Tibial artery (tissue), 4 donors: ENCODE data around the gene PPP1R16B.
"Not testable (repeated sequence)": the region's sequence is repeated elsewhere in the genome, so short reads cannot be mapped to it uniquely, and the experiment has no call there.

Source experiments
- DNase-seq, 2 donors: peaks; one replicate each; pipeline ENCODE4 v3.0.0-alpha.2; 2019
- H3K27ac ChIP-seq, 2 donors: fragments of 200-600 bp; sonication (generic) in 1 of 2; 1 replicate in 1 of 2; 2 replicates in 1 of 2; pipeline ENCODE4 v1.5.1; 2018 to 2019; ENCODE audit warnings: mild to moderate bottlenecking in 1 of 2
- H3K27me3 ChIP-seq, 2 donors: fragments of 200-600 bp; sonication (generic) in 1 of 2; one replicate each; pipeline versions ENCODE4 v1.5.1 to v1.6.0; 2016 to 2019
- H3K36me3 ChIP-seq, 3 donors: fragments of 200-600 bp; sonication (generic) in 2 of 3; one replicate each; pipeline ENCODE4 v1.5.1; 2016 to 2019; ENCODE audit warnings: mild to moderate bottlenecking in 2 of 3
- H3K4me1 ChIP-seq, 4 donors: fragments of 200-600 bp; sonication (generic) in 2 of 4; 1 replicate in 3 of 4; 2 replicates in 1 of 4; pipeline ENCODE4 v1.5.1; 2016 to 2019
- H3K4me3 ChIP-seq, 2 donors: fragments of 200-600 bp; sonication (generic) in 1 of 2; 1 replicate in 1 of 2; 2 replicates in 1 of 2; pipeline ENCODE4 v1.5.1; 2018 to 2019; ENCODE audit warnings: mild to moderate bottlenecking in 2 of 2
- H3K9me3 ChIP-seq, 3 donors: fragments of 200-600 bp; sonication (generic) in 1 of 3; one replicate each; pipeline ENCODE4 v1.5.1; 2016 to 2019
- CTCF ChIP-seq, 2 experiments: fragments of 200-600 bp in 1 of 2; fragments of 450-650 bp in 1 of 2; IDR thresholded peaks; one replicate each; pipeline ENCODE4 v1.5.1; 2017 to 2019; ENCODE audit warnings: antibody characterized with exemption in 2 of 2, mild to moderate bottlenecking in 1 of 2, moderate library complexity in 1 of 2
- intact Hi-C: fragments of 100-400 bp; cut with DNase I; formaldehyde crosslinking; loops from one replicate; pipeline ENCODE4 v1.15.0; 2023; ENCODE audit warnings: low total_unique reads

Gene PPP1R16B

GRCh38 chr20:38791940-38792339 is 13.6 kb upstream of the PPP1R16B start:
- no peak overlapping the region for H3K4me3 ChIP-seq
- peaks cover 0 to 3% (median 0%) of the 10 kb centered on the region in 3 donors for H3K36me3 ChIP-seq
- no peak for TF ChIP-seq CTCF (IDR thresholded peaks at IDR 0.05)

DNA sequence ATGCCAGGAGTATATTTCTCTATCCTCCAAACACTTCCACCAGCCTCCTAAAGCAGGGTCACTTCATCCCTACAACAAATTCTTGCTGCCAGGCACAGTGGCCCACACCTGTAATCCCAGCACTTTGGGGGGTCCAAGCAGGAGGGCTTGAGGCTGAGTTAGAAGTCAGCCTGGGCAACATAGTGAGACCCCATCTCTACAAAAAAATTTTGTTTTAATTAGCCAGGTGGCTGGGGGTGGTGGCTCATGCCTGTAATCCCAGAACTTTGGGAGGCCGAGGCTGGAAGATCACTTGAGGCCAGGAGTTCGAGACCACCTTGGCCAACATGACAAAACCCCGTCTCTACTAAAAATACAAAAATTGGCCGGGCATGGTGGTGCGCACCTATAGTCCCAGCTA is 11.4 kb upstream of the PPP1R16B start:
- H3K36me3 ChIP-seq, intact Hi-C loops, DNase-seq, H3K4me3 ChIP-seq, H3K4me1 ChIP-seq, H3K27ac ChIP-seq, H3K9me3 ChIP-seq: not testable (repeated sequence)
- peaks cover 0 to 13% of the 10 kb centered on the region in 2 donors for H3K27me3 ChIP-seq

More at GRCh38 chr20:38791940-38792339, 13.6 kb upstream of the PPP1R16B start:
- Histone ChIP-seq H3K9me3 (peaks cover 0 to 6% (median 0%) of the 10 kb centered on the region in 3 donors), H3K4me1 (no peaks in the 10 kb centered on the region), H3K27me3 (peaks cover 0 to 13% of the 10 kb centered on the region in 2 donors), H3K27ac (no peak overlapping the region)
- intact Hi-C loops = no loop called here
- no peak for DNase-seq

GRCh38 chr20:38798266-38798665 is 7.2 kb upstream of the PPP1R16B start:
- H3K4me1 ChIP-seq = no peaks in the 10 kb centered on the region
- TF ChIP-seq CTCF (IDR thresholded peaks at IDR 0.05) = no peak
- DNase-seq = no peak
- H3K36me3 ChIP-seq = no peaks in the 10 kb centered on the region
- no peak overlapping the region for H3K27ac ChIP-seq
- H3K9me3 ChIP-seq = no peaks in the 10 kb centered on the region
- H3K4me3 ChIP-seq = no peak overlapping the region
- peaks cover 0 to 8% of the 10 kb centered on the region in 2 donors for H3K27me3 ChIP-seq
- intact Hi-C loops = no loop called here

DNA sequence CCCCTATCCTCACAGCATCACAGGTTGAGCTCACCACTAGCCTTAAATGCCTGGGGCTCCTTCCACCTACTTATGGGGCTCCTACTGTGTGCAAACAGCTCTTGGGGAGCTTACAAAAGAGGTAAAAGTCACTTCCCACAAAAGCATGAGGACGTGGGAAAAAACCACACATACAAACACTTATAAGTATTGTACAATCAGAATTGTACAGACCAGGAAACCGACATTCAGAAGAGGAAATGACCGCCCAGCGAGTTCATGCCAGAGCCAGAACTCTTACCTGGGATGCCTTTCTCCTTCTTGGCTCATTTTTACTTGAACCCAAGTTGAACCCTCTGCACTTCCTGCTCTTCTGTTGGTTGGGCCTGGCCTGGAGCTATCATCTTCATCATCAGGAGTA is 6.3 kb upstream of the PPP1R16B start:
- Histone ChIP-seq H3K9me3 (no peaks in the 10 kb centered on the region), H3K36me3 (no peaks in the 10 kb centered on the region), H3K27ac (no peak overlapping the region), H3K4me3 (no peak overlapping the region), H3K27me3 (peaks cover 0 to 8% of the 10 kb centered on the region in 2 donors), H3K4me1 (no peaks in the 10 kb centered on the region)
- DNase-seq = no peak
- TF ChIP-seq CTCF (IDR thresholded peaks at IDR 0.05) = no peak
- intact Hi-C loops = no loop called here

DNA sequence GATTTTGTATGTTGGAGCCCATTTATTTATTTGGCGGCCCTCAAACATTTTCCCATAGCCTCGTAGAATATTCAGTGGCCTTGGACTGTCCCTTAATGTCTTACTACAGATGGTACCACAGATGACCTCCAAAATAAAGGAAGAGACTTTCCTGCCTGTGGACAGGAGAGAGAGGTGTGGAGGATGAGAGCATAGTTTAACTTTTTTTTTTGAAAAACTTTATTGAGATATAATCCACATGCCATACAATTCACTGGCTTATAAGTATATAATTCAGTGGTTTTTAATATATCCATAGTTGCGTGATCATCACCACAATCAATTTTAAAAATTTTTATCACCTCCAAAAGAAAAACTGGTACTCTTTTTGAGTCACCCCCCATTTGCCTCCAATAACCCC is 4.6 kb upstream of the PPP1R16B start:
- DNase-seq = no peak
- Histone ChIP-seq H3K36me3 (no peaks in the 10 kb centered on the region), H3K4me1 (peaks cover 5 to 7% (median 5%) of the 10 kb centered on the region in 4 donors), H3K27me3 (peaks cover 0 to 7% of the 10 kb centered on the region in 2 donors), H3K9me3 (no peaks in the 10 kb centered on the region), H3K27ac (no peak overlapping the region), H3K4me3 (no peak overlapping the region)
- TF ChIP-seq CTCF (IDR thresholded peaks at IDR 0.05) = no peak
- intact Hi-C loops = no loop called here

DNA sequence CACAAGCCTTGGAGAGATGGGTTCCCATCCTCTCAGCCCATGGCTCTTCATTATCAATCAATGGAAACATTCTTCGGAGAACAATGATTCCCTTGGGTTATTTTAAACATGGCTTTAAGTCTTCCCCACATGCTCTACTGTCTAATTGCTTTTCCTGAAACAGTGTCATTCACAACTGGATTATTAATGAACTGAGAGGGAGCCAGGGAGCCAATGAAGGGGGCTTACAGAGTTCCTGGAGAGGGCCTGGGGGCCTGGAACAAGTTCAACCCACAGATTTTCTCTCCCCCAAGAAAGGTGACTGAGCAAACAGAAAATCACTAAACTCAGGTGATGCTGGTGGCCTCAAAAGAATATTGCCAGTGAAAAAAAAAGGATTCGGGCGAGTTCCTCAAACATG is 1.3 kb upstream of the PPP1R16B start:
- Histone ChIP-seq H3K27ac (no peak overlapping the region), H3K4me1 (peaks cover 8 to 20% (median 19%) of the 10 kb centered on the region in 4 donors), H3K36me3 (no peaks in the 10 kb centered on the region), H3K9me3 (no peaks in the 10 kb centered on the region), H3K27me3 (peaks cover 0 to 36% of the 10 kb centered on the region in 2 donors), H3K4me3 (no peak overlapping the region)
- intact Hi-C loops = no loop called here
- no peak for DNase-seq
- TF ChIP-seq CTCF (IDR thresholded peaks at IDR 0.05) = no peak
